Retina (tissue), 1 donor: ENCODE results near the gene DCST2.
"Not testable (repeated sequence)": the region's sequence is repeated elsewhere in the genome, so short reads cannot be mapped to it uniquely, and the experiment has no call there.

Source experiments
- DNase-seq: peaks from one replicate; pipeline ENCODE4 v3.0.0-alpha.2; 2016

The DCST2 gene

GRCh38 chr1:154995301-154995983 lies 38.1 kb downstream of the DCST2 start:
- DNase-seq, result not testable (repeated sequence)

- DNase-seq, result no peak
These were observed 39.0 kb downstream of the DCST2 start for GRCh38 chr1:154994591-154994990.

GRCh38 chr1:154994269-154994587 lies 39.4 kb downstream of the DCST2 start:
- no peak for DNase-seq

GRCh38 chr1:154993572-154994268 lies 39.9 kb downstream of the DCST2 start, which contains the start of gene LENEP:
Gene LENEP, plus strand, starts transcription at chr1:154993586. Its CDS starts 22 bp downstream, at chr1:154993608.
- no peak for DNase-seq

GRCh38 chr1:154992721-154993571 lies 40.6 kb downstream of the DCST2 start:
- peak; percentile 61 for DNase-seq

- DNase-seq, result no peak
These were observed 43.3 kb downstream of the DCST2 start for GRCh38 chr1:154990276-154990675.

GRCh38 chr1:154989195-154989860 lies 44.3 kb downstream of the DCST2 start:
- DNase-seq, result no peak

GRCh38 chr1:154988058-154988954 lies 45.3 kb downstream of the DCST2 start:
- DNase-seq, result no peak

GRCh38 chr1:154987326-154987725 lies 46.3 kb downstream of the DCST2 start:
- DNase-seq, result no peak

GRCh38 chr1:154986736-154987135 lies 46.8 kb downstream of the DCST2 start:
- DNase-seq, result not testable (repeated sequence)

GRCh38 chr1:154983776-154984466 lies 49.7 kb downstream of the DCST2 start:
- DNase-seq, result no peak

GRCh38 chr1:154982897-154983648 lies 50.5 kb downstream of the DCST2 start, which contains the start of gene FLAD1:
Gene FLAD1, plus strand, starts transcription at chr1:154983344. Its CDS starts 351 bp downstream, at chr1:154983695.
- DNase-seq, result peak; percentile 96

GRCh38 chr1:154982341-154982740 lies 51.2 kb downstream of the DCST2 start:
- DNase-seq, result no peak

- no peak for DNase-seq
These were observed 55.2 kb downstream of the DCST2 start for GRCh38 chr1:154978360-154978759.

- DNase-seq, result not testable (repeated sequence)
These were observed 55.8 kb downstream of the DCST2 start for GRCh38 chr1:154977762-154978161.

- DNase-seq, result no peak
These were observed 58.0 kb downstream of the DCST2 start for GRCh38 chr1:154975409-154976059.

GRCh38 chr1:154974808-154975408 lies 58.7 kb downstream of the DCST2 start:
- no peak for DNase-seq

- DNase-seq, result peak; percentile 100
These were observed 59.3 kb downstream of the DCST2 start, which contains the start of gene CKS1B for GRCh38 chr1:154974102-154974807. Gene CKS1B, plus strand, starts transcription at chr1:154974681. Its CDS starts 65 bp downstream, at chr1:154974746.
